GM10248 (cell line): Measurements from ENCODE around the gene ENOX1.

Source experiments
- CTCF ChIA-PET: fragments of 300-600 bp; sonication (Branson Sonifier 250); formaldehyde crosslinking; extraction: SDS; loops from one replicate; lab custom pipeline; 2021; ENCODE audit warnings: antibody characterized with exemption; lab: Yijun Ruan, JAX
- POLR2A ChIA-PET: fragments of 350-650 bp; sonication (Branson Sonifier 250); formaldehyde crosslinking; extraction: SDS; loops from one replicate; lab custom pipeline; 2020; ENCODE audit warnings: antibody characterized with exemption; lab: Yijun Ruan, JAX
- DNase-seq: peaks from one replicate; pipeline ENCODE4 v3.0.0; 2012; ENCODE audit errors: extremely low spot score
- TF ChIP-seq, protein P1 (sequence below): IDR thresholded peaks from 2 replicates; pipeline ENCODE4 v1.5.1; 2012; ENCODE audit warnings: mild to moderate bottlenecking, low read depth; ENCODE audit errors: extremely low read depth, missing control alignments, control extremely low read depth

Gene ENOX1

DNA sequence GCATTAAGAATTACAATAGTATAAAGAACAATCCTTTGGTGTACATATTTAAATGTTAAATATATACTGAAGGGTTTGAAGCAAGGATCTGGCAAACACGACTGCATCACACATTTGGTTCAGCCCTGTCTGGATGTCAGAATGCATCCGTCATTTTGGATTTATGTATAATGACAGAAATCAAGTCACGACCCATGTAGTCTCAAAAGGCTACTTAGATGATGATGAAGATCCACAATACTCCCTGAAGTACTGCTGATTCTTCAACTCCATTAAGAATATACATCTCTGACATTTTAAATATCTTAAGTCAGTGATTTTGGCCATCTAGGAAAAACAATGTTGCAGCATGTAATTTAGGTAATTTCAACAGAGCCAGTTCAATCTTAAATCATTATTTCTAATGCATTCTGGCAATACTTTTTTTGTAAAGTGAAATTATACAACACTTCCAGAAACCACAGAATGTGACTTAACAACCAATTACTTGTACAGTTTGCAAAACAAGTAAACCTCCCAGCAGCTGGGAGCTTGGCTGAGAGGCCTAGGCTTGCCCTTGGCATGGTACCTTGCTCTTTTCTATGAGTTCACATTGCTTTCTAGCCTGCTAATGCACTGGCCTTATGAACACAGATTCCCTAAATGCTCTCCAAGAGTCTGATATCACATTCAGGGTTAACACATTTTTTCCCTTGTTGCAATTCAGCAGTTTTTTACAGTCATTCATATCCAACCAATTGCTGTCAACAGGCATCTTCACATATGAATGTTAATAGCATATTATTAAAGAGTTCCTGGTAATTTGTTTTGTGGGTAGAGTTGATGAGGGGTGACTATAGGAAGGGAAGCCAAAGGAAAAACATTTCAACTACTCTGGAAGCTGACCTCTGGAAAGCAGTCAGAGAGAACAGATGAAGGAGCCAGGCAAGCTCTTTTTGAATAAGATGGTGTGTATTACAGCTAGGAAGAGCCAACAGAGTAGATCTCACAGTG is 175.2 kb downstream of the ENOX1 start:
- ChIA-PET CTCF (interaction anchor here (1.2 kb wide), 1 partner anchor 11 kb away, joined by 3 read pairs; no protein-coding TSS in a partner anchor), POLR2A (no interaction called here)
- TF ChIP-seq, protein P1, sequence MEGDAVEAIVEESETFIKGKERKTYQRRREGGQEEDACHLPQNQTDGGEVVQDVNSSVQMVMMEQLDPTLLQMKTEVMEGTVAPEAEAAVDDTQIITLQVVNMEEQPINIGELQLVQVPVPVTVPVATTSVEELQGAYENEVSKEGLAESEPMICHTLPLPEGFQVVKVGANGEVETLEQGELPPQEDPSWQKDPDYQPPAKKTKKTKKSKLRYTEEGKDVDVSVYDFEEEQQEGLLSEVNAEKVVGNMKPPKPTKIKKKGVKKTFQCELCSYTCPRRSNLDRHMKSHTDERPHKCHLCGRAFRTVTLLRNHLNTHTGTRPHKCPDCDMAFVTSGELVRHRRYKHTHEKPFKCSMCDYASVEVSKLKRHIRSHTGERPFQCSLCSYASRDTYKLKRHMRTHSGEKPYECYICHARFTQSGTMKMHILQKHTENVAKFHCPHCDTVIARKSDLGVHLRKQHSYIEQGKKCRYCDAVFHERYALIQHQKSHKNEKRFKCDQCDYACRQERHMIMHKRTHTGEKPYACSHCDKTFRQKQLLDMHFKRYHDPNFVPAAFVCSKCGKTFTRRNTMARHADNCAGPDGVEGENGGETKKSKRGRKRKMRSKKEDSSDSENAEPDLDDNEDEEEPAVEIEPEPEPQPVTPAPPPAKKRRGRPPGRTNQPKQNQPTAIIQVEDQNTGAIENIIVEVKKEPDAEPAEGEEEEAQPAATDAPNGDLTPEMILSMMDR: no peak
- DNase-seq: no peak

DNA sequence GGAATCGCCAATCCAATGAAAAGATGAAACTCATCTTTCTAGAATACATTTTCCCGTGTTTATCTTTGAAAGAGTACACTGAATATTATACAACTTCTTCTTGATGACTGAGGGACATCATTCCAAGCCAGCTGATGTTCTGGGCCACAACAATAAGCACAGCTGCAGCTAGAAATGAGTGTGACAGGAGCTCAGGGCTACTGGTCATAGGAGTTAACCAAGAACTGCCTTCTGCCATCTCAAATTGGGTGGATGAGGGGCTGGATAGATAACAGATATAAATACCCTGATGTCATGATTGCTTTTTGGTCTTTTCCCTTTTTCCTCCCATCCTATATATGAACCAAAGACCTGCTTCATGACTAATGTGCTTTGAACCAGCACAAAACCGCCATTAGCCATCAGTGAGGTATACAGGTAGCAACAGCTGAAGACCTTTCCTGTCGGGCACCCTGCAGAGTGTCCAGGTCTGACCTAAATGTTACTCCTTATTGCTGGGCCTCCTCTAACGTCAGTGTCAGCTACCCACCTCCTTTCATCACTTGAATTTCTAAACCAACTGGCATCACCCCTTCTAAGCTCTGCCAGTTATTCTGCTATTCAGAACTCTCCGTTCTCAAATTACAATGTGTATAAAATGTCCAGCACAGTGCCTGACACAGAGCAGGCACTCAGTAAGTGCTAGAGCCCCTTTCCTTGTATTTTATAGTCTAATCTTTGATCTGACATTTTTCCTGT is 178.2 kb downstream of the ENOX1 start:
- no peak for DNase-seq
- TF ChIP-seq, protein P1: no peak
- POLR2A ChIA-PET: no interaction called here
- CTCF ChIA-PET: interaction anchor here (1.3 kb wide), 1 partner anchor 9 kb away, joined by 3 read pairs; no protein-coding TSS in a partner anchor

DNA sequence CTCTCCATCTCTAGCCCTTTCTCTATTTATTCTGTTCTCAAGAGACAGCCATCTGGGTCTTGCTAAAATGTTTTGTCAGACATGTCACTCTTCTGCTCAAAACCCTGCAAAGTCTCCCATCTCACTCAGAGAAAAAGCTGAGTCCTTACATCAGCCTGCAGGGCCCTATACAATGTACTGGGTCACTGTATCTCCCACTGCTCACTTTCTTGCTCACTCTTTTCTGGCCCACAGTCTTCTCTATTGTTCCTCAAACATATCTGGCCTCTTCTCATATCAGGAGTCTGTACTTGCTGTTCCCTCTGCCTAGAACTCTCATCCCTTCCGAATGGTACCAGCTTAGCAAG is 189.2 kb downstream of the ENOX1 start:
- ChIA-PET CTCF (no interaction called here), POLR2A (no interaction called here)
- TF ChIP-seq, protein P1: no peak
- DNase-seq: no peak

DNA sequence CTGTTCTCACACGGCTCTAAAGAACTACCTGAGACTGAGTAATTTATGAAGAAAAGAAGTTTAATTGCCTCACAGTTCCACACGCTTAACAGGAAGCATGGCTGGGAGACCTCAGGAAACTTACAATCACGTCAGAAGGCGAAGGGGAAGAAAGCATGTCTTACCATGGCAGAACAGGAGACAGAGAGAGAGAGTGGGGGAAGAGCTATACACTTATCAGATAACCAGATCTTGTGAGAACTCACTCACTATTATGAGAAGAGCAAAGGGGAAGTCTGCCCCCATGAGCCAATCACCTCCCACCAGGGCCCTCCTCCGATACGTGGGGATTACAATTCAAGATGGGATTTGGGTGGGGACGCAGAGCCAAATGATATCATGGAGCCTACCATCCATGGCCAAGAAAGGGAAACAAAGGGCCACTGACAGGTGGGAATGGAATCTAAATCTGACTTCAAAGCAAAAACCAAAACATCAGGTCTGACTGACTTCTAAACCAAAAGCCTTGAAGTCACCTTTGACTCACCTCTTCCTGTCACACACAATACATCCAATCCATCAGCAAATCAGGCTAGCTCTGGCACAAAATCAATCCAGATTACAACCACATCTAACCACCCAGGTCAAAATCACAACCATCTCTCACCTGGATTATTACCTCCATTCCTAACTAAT is 189.7 kb downstream of the ENOX1 start:
- CTCF ChIA-PET: no interaction called here
- POLR2A ChIA-PET: no interaction called here
- TF ChIP-seq, protein P1: no peak
- no peak for DNase-seq

DNA sequence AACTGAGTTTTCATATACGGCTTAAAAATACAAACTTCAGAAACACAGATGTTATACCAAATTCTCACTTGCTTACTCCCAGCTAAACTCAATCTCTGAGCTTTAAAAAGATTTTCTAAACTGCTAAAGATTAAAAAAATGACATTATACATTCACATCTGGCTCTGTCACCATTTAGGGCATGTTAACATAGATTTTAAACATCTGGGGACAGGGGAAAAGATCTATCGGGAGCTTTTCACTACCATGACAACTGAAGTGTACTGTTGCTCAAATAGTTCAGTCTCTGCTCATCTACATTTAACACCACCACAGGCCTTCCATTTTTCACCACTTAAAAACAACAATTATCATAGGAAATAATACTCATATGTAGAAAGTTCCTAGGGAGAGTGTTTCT is 190.8 kb downstream of the ENOX1 start:
- ChIA-PET POLR2A (no interaction called here), CTCF (no interaction called here)
- TF ChIP-seq, protein P1: no peak
- no peak for DNase-seq

DNA sequence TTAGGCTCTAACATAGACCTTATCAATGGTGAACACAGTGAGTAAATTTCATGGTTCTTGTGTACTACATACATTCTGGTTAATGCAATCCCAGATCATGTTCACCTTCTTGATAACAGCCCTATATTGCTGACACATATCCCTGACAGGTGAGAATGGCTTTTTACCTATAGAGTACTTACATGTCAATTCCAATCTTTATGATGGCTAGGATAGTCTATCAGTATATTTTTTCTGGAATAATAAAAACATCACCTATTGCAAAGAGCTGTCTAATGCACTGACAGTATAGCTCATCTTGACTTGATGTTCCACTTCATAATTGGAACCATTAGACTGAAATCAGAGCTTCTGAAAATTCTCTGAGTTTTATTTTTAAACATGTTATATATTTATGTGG is 199.4 kb downstream of the ENOX1 start:
- DNase-seq: no peak
- ChIA-PET POLR2A (no interaction called here), CTCF (interaction anchor here (1.6 to 1.7 kb wide), 2 partner anchors 9 to 42 kb away, joined by 4 to 6 read pairs; no protein-coding TSS in a partner anchor)
- TF ChIP-seq, protein P1: no peak
